HG03135 (cell line): ENCODE data around the gene SLC27A2.

Experiments
- ATAC-seq: cut with Tn5 transposase; IDR thresholded peaks from one replicate; pipeline ENCODE4 v1.9.1; 2021; ENCODE audit warnings: mild to moderate bottlenecking, moderate library complexity; ENCODE audit not compliant: unreplicated experiment

SLC27A2 gene

GRCh38 chr15:50260969-50261496 is 79.0 kb downstream of the SLC27A2 start:
- peak; percentile 47 for ATAC-seq

- ATAC-seq, result no peak
These were observed 80.0 kb downstream of the SLC27A2 start for GRCh38 chr15:50261981-50262380.

GRCh38 chr15:50262533-50262932 is 80.5 kb downstream of the SLC27A2 start:
- ATAC-seq, result no peak

GRCh38 chr15:50265620-50266019 is 83.6 kb downstream of the SLC27A2 start, which contains the start of gene HDC:
HDC (minus strand) TSS chr15:50265726; CDS start chr15:50265623, 103 bp downstream.
- ATAC-seq, result no peak

- no peak for ATAC-seq
These were observed 85.6 kb downstream of the SLC27A2 start for GRCh38 chr15:50267577-50267976.

- ATAC-seq, result no peak
These were observed 93.1 kb downstream of the SLC27A2 start for GRCh38 chr15:50275091-50275490.

- ATAC-seq, result no peak
These were observed 93.9 kb downstream of the SLC27A2 start for GRCh38 chr15:50275908-50276307.

GRCh38 chr15:50277370-50277769 is 95.4 kb downstream of the SLC27A2 start:
- no peak for ATAC-seq

- no peak for ATAC-seq
These were observed 96.5 kb downstream of the SLC27A2 start for GRCh38 chr15:50278496-50278895.

- ATAC-seq, result no peak
These were observed 98.3 kb downstream of the SLC27A2 start for GRCh38 chr15:50280271-50280670.

- ATAC-seq, result no peak
These were observed 99.4 kb downstream of the SLC27A2 start for GRCh38 chr15:50281427-50281826.
